Muscle layer of colon (tissue), 2 donors: Measurements from ENCODE around the gene FRMD3.

Source experiments
- H3K27ac ChIP-seq: one replicate; pipeline ENCODE4 v1.7.0; 2013; ENCODE audit warnings: low read depth, mild to moderate bottlenecking, low read length, moderate library complexity
- H3K27me3 ChIP-seq, 2 donors: one replicate each; pipeline ENCODE4 v1.7.0; 2013; ENCODE audit warnings: low read length in 2 of 2, mild to moderate bottlenecking in 2 of 2; ENCODE audit not compliant: insufficient read depth in 2 of 2, control insufficient read depth in 1 of 2
- H3K36me3 ChIP-seq: one replicate; pipeline ENCODE4 v1.7.0; 2013; ENCODE audit warnings: mild to moderate bottlenecking, low read length; ENCODE audit not compliant: insufficient read depth
- H3K4me1 ChIP-seq: one replicate; pipeline ENCODE4 v1.7.0; 2013; ENCODE audit warnings: mild to moderate bottlenecking, low read length; ENCODE audit not compliant: insufficient read depth
- H3K4me3 ChIP-seq, 2 donors: one replicate each; pipeline ENCODE4 v1.7.0; 2013; ENCODE audit warnings: low read length in 2 of 2, low read depth in 1 of 2, mild to moderate bottlenecking in 1 of 2, moderate library complexity in 1 of 2
- H3K9ac ChIP-seq: one replicate; pipeline ENCODE4 v1.7.0; 2013; ENCODE audit warnings: low read length
- H3K9me3 ChIP-seq: one replicate; pipeline ENCODE4 v1.7.0; 2013; ENCODE audit warnings: mild to moderate bottlenecking, low read length
- donor health status: abdominal sarcoma.
- donor health status: Adenocarcinoma of cecum.

Gene FRMD3

GRCh38 chr9:83296123-83296522 is 242.1 kb downstream of the FRMD3 start:
- H3K4me3 ChIP-seq: no peak overlapping the region
- H3K9ac ChIP-seq: no peak overlapping the region
- peaks cover 6% of the 10 kb centered on the region for H3K36me3 ChIP-seq
- no peaks in the 10 kb centered on the region for H3K9me3 ChIP-seq
- no peaks in the 10 kb centered on the region for H3K27me3 ChIP-seq
- no peaks in the 10 kb centered on the region for H3K4me1 ChIP-seq
- H3K27ac ChIP-seq: no peak overlapping the region

GRCh38 chr9:83294816-83295215 is 243.4 kb downstream of the FRMD3 start:
- H3K36me3 ChIP-seq: peaks cover 6% of the 10 kb centered on the region
- H3K9me3 ChIP-seq: no peaks in the 10 kb centered on the region
- H3K4me3 ChIP-seq: no peak overlapping the region
- H3K9ac ChIP-seq: no peak overlapping the region
- no peak overlapping the region for H3K27ac ChIP-seq
- no peaks in the 10 kb centered on the region for H3K27me3 ChIP-seq
- no peaks in the 10 kb centered on the region for H3K4me1 ChIP-seq

GRCh38 chr9:83291196-83291595 is 247.0 kb downstream of the FRMD3 start:
- Histone ChIP-seq H3K36me3 (no peaks in the 10 kb centered on the region), H3K9ac (no peak overlapping the region), H3K4me3 (no peak overlapping the region), H3K27me3 (no peaks in the 10 kb centered on the region), H3K9me3 (no peaks in the 10 kb centered on the region), H3K27ac (no peak overlapping the region), H3K4me1 (no peaks in the 10 kb centered on the region)

GRCh38 chr9:83290692-83291091 is 247.5 kb downstream of the FRMD3 start:
- Histone ChIP-seq H3K9ac (no peak overlapping the region), H3K4me1 (no peaks in the 10 kb centered on the region), H3K27ac (no peak overlapping the region), H3K27me3 (no peaks in the 10 kb centered on the region), H3K9me3 (no peaks in the 10 kb centered on the region), H3K4me3 (no peak overlapping the region), H3K36me3 (no peaks in the 10 kb centered on the region)

GRCh38 chr9:83287021-83287420 is 251.2 kb downstream of the FRMD3 start:
- H3K27me3 ChIP-seq: no peaks in the 10 kb centered on the region
- no peaks in the 10 kb centered on the region for H3K9me3 ChIP-seq
- no peaks in the 10 kb centered on the region for H3K36me3 ChIP-seq
- no peak overlapping the region for H3K27ac ChIP-seq
- no peak overlapping the region for H3K4me3 ChIP-seq
- H3K9ac ChIP-seq: no peak overlapping the region
- H3K4me1 ChIP-seq: no peaks in the 10 kb centered on the region

GRCh38 chr9:83285445-83286225 is 252.6 kb downstream of the FRMD3 start:
- H3K36me3 ChIP-seq: no peaks in the 10 kb centered on the region
- no peak overlapping the region for H3K9ac ChIP-seq
- no peak overlapping the region for H3K27ac ChIP-seq
- no peaks in the 10 kb centered on the region for H3K27me3 ChIP-seq
- peaks cover 4% of the 10 kb centered on the region for H3K4me1 ChIP-seq
- no peaks in the 10 kb centered on the region for H3K9me3 ChIP-seq
- no peak overlapping the region for H3K4me3 ChIP-seq

- no peaks in the 10 kb centered on the region for H3K27me3 ChIP-seq
- H3K27ac ChIP-seq: no peak overlapping the region
- H3K4me3 ChIP-seq: no peak overlapping the region
- no peaks in the 10 kb centered on the region for H3K36me3 ChIP-seq
- no peaks in the 10 kb centered on the region for H3K9me3 ChIP-seq
- no peak overlapping the region for H3K9ac ChIP-seq
- H3K4me1 ChIP-seq: peaks cover 4% of the 10 kb centered on the region
These were observed 253.5 kb downstream of the FRMD3 start for GRCh38 chr9:83284746-83285145.

- Histone ChIP-seq H3K4me1 (peaks cover 4% of the 10 kb centered on the region), H3K36me3 (no peaks in the 10 kb centered on the region), H3K4me3 (no peak overlapping the region), H3K9me3 (no peaks in the 10 kb centered on the region), H3K9ac (no peak overlapping the region), H3K27ac (no peak overlapping the region), H3K27me3 (no peaks in the 10 kb centered on the region)
These were observed 254.7 kb downstream of the FRMD3 start for GRCh38 chr9:83283528-83283927.

GRCh38 chr9:83281306-83282255 is 256.6 kb downstream of the FRMD3 start:
- Histone ChIP-seq H3K27me3 (no peaks in the 10 kb centered on the region), H3K27ac (no peak overlapping the region), H3K36me3 (no peaks in the 10 kb centered on the region), H3K4me3 (no peak overlapping the region), H3K9ac (no peak overlapping the region), H3K9me3 (no peaks in the 10 kb centered on the region), H3K4me1 (peaks cover 4% of the 10 kb centered on the region)

GRCh38 chr9:83280790-83281189 is 257.4 kb downstream of the FRMD3 start:
- H3K4me3 ChIP-seq: no peak overlapping the region
- H3K4me1 ChIP-seq: peaks cover 4% of the 10 kb centered on the region
- no peak overlapping the region for H3K27ac ChIP-seq
- H3K9ac ChIP-seq: no peak overlapping the region
- H3K27me3 ChIP-seq: no peaks in the 10 kb centered on the region
- no peaks in the 10 kb centered on the region for H3K36me3 ChIP-seq
- no peaks in the 10 kb centered on the region for H3K9me3 ChIP-seq

- Histone ChIP-seq H3K27ac (no peak overlapping the region), H3K4me1 (peaks cover 4% of the 10 kb centered on the region), H3K9me3 (no peaks in the 10 kb centered on the region), H3K27me3 (no peaks in the 10 kb centered on the region), H3K36me3 (no peaks in the 10 kb centered on the region), H3K9ac (no peak overlapping the region), H3K4me3 (no peak overlapping the region)
These were observed 257.9 kb downstream of the FRMD3 start for GRCh38 chr9:83280268-83280667.
